Stimulated activated CD8-positive, alpha-beta memory T cell treated with anti-CD3 and anti-CD28 coated beads, Interleukin-12 subunit alpha, Interleukin-12 subunit beta, amount 100 ng/mL, for 4 hours (primary cell): ENCODE measurements around the gene DHDH.
"Not testable (repeated sequence)": the region's sequence is repeated elsewhere in the genome, so short reads cannot be mapped to it uniquely, and the experiment has no call there.

Experiments used
- DNase-seq: peaks from one replicate; pipeline ENCODE4 v3.0.0-alpha.2; 2020; ENCODE audit warnings: low read depth

The DHDH gene

GRCh38 chr19:48915757-48916156 is 17.7 kb upstream of the DHDH start:
- DNase-seq = no peak

DNA sequence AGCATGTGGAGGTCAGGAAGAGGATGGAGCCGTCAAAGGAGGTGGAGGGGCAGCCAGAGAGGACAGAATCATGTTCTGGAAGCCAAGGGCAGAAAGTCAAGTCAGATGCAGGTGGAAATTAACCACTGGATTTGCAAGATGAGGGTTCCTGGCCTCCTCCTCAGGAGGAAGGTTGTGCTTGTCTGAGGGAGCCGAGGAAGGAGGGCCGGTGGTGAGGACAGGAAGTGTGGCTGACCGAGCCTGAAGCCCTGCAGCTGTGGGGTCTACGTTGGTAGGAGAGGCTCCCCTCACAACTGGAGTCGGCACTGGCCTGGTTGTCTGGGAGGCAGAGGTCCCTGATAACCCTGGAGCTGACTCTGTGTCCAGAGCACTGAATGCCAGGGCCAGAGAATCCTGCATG is 15.4 kb upstream of the DHDH start:
- no peak for DNase-seq

GRCh38 chr19:48918801-48919247 is 14.7 kb upstream of the DHDH start:
- DNase-seq = no peak

GRCh38 chr19:48919271-48919670 is 14.2 kb upstream of the DHDH start:
- not testable (repeated sequence) for DNase-seq

DNA sequence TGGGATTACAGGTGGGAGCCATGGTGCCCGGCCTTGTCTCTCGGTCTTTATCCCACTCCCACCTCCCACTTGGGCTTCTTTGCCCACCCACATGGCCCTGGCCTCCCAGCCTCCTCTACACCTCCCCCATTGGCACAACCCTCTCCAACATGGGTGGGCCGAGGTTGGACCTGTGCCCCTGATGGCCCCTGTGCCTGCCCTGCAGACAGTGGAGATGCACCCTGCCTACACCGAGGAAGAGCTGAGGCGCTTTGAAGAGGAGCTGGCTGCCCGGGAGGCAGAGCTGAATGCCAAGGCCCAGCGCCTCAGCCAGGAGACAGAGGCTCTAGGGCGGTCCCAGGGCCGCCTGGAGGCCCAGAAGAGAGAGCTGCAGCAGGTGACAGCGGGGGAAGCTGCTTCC is 12.6 kb upstream of the DHDH start:
- DNase-seq = no peak

DNA sequence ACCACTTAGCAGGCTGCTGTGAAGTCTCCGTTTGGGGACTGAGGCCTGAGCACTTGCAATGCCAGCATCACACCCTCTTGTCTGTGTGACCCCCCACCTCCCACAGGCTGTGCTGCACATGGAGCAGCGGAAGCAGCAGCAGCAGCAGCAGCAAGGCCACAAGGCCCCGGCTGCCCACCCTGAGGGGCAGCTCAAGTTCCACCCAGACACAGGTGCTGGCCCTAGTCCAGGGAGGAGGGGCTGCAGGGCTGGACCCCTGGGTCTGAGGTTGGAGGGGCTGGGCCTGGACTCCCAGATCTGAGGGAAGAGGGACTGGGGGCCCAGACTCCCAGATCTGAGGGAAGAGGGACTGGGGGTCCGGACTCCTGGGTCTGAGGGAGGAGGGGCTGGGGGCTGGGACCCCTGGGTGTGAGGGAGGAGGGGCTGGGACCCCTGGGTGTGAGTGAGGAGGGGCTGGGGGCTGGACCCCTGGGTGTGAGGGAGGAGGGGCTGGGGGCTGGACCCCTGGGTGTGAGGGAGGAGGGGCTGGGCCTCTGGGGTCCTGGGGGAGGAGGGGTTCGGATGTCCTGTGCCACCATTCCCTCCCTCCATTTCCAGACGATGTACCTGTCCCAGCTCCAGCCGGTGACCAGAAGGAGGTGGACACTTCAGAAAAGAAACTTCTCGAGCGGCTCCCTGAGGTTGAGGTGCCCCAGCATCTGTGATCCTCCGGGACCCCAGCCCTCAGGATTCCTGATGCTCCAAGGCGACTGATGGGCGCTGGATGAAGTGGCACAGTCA is 11.6 kb upstream of the DHDH start:
- DNase-seq = no peak

GRCh38 chr19:48922548-48923490 is 10.7 kb upstream of the DHDH start:
- no peak for DNase-seq

GRCh38 chr19:48925240-48925843 is 8.2 kb upstream of the DHDH start:
- DNase-seq = no peak

DNA sequence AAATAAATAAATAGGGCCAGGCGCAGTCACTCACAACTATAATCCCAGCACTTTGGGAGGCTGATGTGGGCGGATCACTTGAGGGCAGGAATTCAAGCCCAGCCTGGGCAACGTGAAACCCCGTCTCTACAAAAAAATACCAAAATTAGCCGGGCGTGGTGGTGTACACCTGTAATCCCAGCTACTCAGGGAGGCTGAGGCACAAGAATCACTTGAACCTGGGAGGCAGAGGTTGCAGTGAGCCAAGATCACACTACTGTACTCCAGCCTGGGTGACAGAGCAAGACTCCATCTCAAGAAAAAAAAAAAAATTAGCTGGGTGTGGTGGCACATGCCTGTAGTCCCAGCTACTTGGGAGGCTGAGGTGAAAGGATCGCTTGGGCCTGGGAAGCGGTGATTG is 7.6 kb upstream of the DHDH start:
- not testable (repeated sequence) for DNase-seq

GRCh38 chr19:48926909-48927308 is 6.6 kb upstream of the DHDH start:
- no peak for DNase-seq

GRCh38 chr19:48927692-48928091 is 5.8 kb upstream of the DHDH start:
- not testable (repeated sequence) for DNase-seq

DNA sequence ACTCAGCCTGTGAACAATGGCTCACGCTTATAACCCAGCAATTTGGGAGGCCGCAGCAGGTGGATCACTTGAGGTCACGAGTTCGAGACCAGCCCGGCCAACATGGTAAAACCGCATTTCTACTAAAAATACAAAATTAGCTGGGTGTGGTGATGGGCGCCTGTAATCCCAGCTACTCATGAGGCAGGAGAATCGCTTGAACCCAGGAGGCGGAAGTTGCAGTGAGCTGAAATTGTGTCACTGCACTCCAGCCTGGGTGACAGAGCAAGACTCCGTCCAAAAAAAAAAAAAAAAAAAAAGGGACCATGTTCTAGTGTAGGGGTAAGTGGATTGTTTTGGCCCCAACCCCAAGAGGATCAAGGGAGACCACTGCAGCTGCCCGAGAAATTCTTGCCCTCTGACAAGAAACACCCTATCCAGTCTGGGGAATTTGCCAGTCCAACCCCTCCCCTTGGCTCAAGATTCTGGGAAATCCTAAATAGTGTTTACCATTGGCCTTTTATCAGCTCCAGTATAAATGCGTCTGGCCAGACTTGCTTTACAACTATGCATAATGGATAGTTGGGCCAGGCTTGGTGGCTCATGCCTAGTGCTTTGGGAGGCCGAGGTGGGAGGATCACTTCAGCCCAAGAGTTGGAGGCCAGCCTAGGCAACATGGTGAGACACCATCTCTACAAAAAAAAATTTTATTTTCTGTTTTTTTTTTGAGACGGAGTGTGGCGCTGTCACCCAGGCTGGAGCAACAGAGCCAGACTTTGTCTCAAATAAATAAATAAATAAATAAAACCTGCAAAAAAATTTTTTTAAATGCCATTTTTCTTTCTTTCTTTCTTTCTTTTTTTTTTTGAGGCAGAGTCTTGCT is 5.1 kb upstream of the DHDH start:
- DNase-seq = no peak

GRCh38 chr19:48934837-48935236 is 1.3 kb downstream of the DHDH start:
- DNase-seq = no peak

GRCh38 chr19:48935864-48936263 is 2.4 kb downstream of the DHDH start:
- no peak for DNase-seq

DNA sequence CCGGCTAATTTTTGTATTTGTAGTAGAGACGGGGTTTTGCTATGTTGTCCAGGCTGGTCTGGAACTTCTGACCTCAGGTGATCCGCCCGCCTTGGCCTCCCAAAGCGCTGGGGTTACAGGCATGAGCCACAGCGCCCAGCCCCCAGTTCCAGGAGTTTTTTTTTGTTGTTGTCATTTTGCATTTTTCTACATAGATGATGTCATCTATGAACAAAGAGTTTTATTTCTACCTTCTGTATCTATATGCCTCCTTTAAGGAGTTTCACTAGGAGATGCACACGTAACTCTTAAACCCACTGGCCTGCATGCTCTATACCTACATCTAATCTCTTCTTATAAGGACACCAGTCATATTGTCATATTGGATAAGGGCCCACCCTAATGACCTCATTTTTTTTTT is 4.8 kb downstream of the DHDH start:
- no peak for DNase-seq

GRCh38 chr19:48940902-48941301 is 7.4 kb downstream of the DHDH start:
- no peak for DNase-seq

GRCh38 chr19:48943081-48943480 is 9.6 kb downstream of the DHDH start:
- DNase-seq = no peak

DNA sequence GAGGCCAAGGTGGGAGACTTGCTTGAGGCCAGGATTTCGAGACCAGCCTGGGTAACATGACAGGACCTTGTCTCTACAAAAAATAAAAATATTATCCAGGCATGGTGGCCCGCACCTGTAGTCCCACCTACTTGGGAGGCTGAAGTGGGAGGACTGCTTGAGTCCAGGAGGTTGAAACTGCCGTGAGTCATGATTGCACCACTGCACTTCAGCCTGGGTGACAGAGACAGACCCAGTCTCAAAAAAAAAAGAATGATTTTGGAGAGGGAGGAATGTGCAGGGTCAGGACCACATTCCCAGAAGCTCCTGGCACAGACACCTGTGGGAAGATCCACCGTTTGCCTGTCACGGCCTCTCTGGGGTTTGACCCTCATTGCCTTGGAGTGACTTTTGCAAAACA is 11.9 kb downstream of the DHDH start:
- no peak for DNase-seq

DNA sequence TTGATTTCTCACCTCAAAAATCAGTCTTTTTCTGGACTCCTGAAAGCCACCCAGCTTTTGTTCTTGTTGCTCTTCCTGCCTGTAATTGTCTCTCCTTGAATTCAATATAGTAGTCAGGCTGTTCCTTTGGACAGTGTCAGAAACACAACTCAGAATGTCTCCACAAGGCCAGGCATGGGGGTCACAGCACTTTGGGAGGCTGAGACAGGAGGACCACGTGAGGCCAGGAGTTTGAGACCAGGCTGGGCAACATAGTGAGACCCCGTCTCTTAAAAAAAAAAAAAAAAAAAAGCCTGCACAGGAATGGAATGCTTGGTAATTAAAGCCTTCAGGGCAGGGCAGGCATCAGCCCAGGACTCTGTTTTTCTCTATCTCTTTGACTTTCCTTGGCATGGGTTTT is 12.3 kb downstream of the DHDH start:
- DNase-seq = no peak

- no peak for DNase-seq
Measured at GRCh38 chr19:48946463-48947257, 13.2 kb downstream of the DHDH start.

DNA sequence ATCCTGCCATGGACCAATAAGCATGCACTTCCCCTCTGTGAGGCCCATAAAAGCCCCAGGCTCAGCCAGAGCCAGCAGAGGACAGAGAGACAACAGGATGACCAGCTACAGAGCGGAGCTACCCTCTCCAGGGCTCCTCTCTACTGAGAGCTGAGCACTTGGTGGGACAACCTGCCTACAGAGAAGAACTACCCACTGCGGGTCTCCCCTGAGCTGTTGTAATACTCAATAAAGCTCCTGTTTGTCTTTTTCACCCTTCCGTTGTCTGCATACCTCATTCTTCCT is 13.7 kb downstream of the DHDH start:
- DNase-seq = no peak
